Lower lobe of right lung (tissue), 2 donors: Measurements from ENCODE around the gene DUSP5. TPM values are rescaled to one million over a fixed set of nuclear protein-coding genes. Genes with fewer than 3 reads are reported as not detected.
"Not testable (repeated sequence)": the region's sequence is repeated elsewhere in the genome, so short reads cannot be mapped to it uniquely, and the experiment has no call there.

Source experiments
- ATAC-seq, 2 donors: fragments of 200-7000 bp; cut with Tn5 transposase; one replicate each; pipeline ENCODE4 v1.9.1; 2020 to 2022; ENCODE audit warnings: mild to moderate bottlenecking in 2 of 2, moderate library complexity in 2 of 2
- DNase-seq: peaks from one replicate; pipeline ENCODE4 v3.0.0-alpha.2; 2020
- H3K27ac ChIP-seq: fragments of 200-600 bp; one replicate; pipeline ENCODE4 v1.8.0; 2022
- H3K27me3 ChIP-seq: fragments of 200-600 bp; one replicate; pipeline ENCODE4 v1.8.0; 2022; ENCODE audit warnings: low read depth
- H3K36me3 ChIP-seq: fragments of 200-600 bp; one replicate; pipeline ENCODE4 v1.8.0; 2022; ENCODE audit warnings: mild to moderate bottlenecking
- H3K4me1 ChIP-seq: fragments of 200-600 bp; one replicate; pipeline ENCODE4 v1.8.0; 2022
- H3K4me3 ChIP-seq: fragments of 200-600 bp; one replicate; pipeline ENCODE4 v1.8.0; 2022; ENCODE audit warnings: mild to moderate bottlenecking
- H3K9me3 ChIP-seq: fragments of 200-600 bp; one replicate; pipeline ENCODE4 v1.8.0; 2022
- CTCF ChIP-seq: fragments of 200-600 bp; IDR thresholded peaks from one replicate; pipeline ENCODE4 v1.8.0; 2022; ENCODE audit warnings: antibody characterized with exemption, mild to moderate bottlenecking
- intact Hi-C: fragments of 100-400 bp; cut with DNase I; formaldehyde crosslinking; loops from one replicate; pipeline ENCODE4 v1.11.0; 2022
- total RNA-seq: library from RNA; stranded (reverse); fragmentation: NEBNext Ultra II Directional; extraction: Animal tissue kit (Norgen Biotek cat#: 25700); gene quantifications from one replicate; pipeline ENCODE4 v1.2.1, GENCODE V29; 2021
- donor health status: DM: no; HTN: yes; CAD: no; lungs with severe emphysema.

DUSP5 gene
- total RNA-seq, 1 donor from 2014 or later, result 8.9 TPM

DNA sequence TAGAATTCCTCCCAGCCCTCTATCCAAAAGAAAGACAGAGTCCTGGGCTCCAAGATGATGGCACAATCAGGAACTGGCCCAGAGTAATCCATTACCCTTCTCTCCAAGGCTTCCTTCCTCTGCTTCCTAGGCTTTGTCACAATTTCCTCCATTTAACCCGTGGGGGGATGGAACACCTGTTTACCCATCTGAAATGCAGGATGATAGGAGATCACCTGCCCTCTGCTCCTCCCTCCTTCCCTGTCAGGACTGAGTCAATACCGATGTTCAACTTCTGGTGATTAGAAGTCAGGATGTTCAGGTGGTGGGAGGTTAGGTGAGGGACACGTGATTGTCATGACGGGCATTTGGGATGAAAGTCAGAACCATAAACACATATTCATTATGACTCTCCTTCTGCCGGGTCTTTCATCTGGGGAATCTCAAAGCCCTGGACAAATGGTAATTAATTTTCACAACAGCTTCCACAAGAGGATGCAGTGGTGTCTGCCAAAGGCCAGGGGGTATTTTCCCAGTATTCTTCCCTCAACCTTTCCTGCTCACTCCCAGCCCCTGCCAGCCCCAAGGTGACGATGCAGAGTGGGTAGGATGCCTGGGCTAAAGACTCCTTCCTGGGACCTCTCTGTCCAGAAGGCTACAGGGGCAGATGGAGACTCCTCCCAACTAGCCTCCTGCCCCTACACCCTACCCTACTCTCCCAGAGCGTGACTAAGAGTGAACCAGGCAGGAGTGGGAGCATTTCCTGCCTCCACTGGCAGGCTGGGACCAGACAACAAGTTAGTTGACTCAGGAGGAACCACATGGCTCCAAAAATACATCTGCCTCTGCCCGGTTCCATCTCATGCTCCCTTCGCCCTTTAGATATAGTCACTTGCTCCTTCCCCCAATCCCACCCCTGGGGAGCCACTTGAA lies 27.9 kb downstream of the DUSP5 start:
- Histone ChIP-seq H3K27ac (no peak overlapping the region), H3K9me3 (no peaks in the 10 kb centered on the region), H3K36me3 (no peaks in the 10 kb centered on the region), H3K4me3 (no peak overlapping the region), H3K4me1 (peaks cover 14% of the 10 kb centered on the region), H3K27me3 (no peaks in the 10 kb centered on the region)
- TF ChIP-seq CTCF, result no peak
- intact Hi-C loops, result no loop called here
- DNase-seq (no peak), ATAC-seq (no peak)

GRCh38 chr10:110527731-110528171 lies 30.0 kb downstream of the DUSP5 start:
- no peaks in the 10 kb centered on the region for H3K36me3 ChIP-seq
- peaks cover 17% of the 10 kb centered on the region for H3K4me1 ChIP-seq
- DNase-seq, result no peak
- no peaks in the 10 kb centered on the region for H3K9me3 ChIP-seq
- no peak overlapping the region for H3K27ac ChIP-seq
- H3K27me3 ChIP-seq, result no peaks in the 10 kb centered on the region
- no peak for TF ChIP-seq CTCF
- H3K4me3 ChIP-seq, result no peak overlapping the region
- no peak for ATAC-seq
- intact Hi-C loops, result no loop called here

GRCh38 chr10:110528224-110528996 lies 30.7 kb downstream of the DUSP5 start:
- Histone ChIP-seq H3K4me1 (peaks cover 17% of the 10 kb centered on the region), H3K36me3 (no peaks in the 10 kb centered on the region), H3K27me3 (no peaks in the 10 kb centered on the region), H3K27ac (no peak overlapping the region), H3K4me3 (no peak overlapping the region), H3K9me3 (no peaks in the 10 kb centered on the region)
- no peak for ATAC-seq
- intact Hi-C loops, result no loop called here
- TF ChIP-seq CTCF, result no peak
- no peak for DNase-seq

- peak in 1 of 2 donors; percentile 16 for ATAC-seq
- H3K9me3 ChIP-seq, H3K36me3 ChIP-seq, H3K4me3 ChIP-seq, H3K27me3 ChIP-seq, H3K27ac ChIP-seq, intact Hi-C loops, DNase-seq: not testable (repeated sequence)
- H3K4me1 ChIP-seq, result peaks cover 17% of the 10 kb centered on the region
These were observed 31.4 kb downstream of the DUSP5 start for GRCh38 chr10:110528997-110529524.

GRCh38 chr10:110529596-110530011 lies 31.9 kb downstream of the DUSP5 start:
- Histone ChIP-seq H3K4me1 (peaks cover 17% of the 10 kb centered on the region), H3K27ac (peak overlapping the region; percentile 58), H3K9me3 (no peaks in the 10 kb centered on the region), H3K27me3 (no peaks in the 10 kb centered on the region), H3K4me3 (no peak overlapping the region), H3K36me3 (no peaks in the 10 kb centered on the region)
- intact Hi-C loops, result no loop called here
- TF ChIP-seq CTCF, result no peak
- no peak for DNase-seq
- peak; percentile 19 to 42 for ATAC-seq
